IPS-NIHi7 (cell line): Measurements from ENCODE around the gene LRRC34.

Source experiments
- DNase-seq: peaks from one replicate; pipeline ENCODE4 v3.0.0; 2012; ENCODE audit warnings: mixed read lengths; ENCODE audit errors: extremely low spot score

Gene LRRC34

GRCh38 chr3:169764882-169765612, 47.7 kb downstream of the LRRC34 start, which contains the start of gene TERC:
Gene TERC (minus strand): TSS chr3:169765060.
- DNase-seq = peak; percentile 82

DNA sequence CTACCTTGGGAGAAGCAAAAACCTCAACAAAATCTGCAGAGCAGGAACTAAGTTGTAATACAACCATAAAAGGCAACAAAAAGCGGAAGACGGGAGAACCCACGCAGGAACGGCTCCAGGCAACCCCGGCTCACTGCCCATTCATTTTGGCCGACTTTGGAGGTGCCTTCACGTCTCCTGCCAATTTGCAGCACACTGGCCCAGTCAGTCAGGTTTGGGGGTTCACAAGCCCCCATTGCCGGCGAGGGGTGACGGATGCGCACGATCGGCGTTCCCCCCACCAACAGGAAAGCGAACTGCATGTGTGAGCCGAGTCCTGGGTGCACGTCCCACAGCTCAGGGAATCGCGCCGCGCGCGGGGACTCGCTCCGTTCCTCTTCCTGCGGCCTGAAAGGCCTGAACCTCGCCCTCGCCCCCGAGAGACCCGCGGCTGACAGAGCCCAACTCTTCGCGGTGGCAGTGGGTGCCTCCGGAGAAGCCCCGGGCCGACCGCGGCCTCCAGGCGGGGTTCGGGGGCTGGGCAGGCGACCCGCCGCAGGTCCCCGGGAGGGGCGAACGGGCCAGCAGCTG, 48.3 kb downstream of the LRRC34 start:
- DNase-seq = no peak

DNA sequence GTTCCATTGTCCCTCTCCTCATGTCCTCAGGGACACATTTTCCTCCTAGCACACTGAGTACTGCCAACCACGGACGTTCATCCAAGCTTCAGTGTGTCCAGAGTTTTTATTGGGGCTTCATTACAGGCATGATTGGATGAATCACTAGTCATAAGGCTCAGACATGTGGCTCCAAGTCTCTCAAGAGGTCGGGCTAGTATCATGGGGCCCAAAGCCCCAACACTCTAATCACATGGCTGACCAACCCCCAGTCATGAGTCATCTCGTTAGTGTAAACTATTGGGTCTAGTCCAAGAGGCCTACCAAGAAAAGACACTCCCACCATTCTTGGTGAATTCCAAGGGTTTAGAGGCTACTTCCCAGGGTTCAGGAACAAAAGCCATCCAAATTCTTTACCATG, 52.2 kb downstream of the LRRC34 start:
- DNase-seq = no peak

- no peak for DNase-seq
These were observed 53.4 kb downstream of the LRRC34 start for GRCh38 chr3:169759256-169759655.

GRCh38 chr3:169758359-169758994, 54.2 kb downstream of the LRRC34 start:
- no peak for DNase-seq

- DNase-seq = no peak
These were observed 57.2 kb downstream of the LRRC34 start for GRCh38 chr3:169755488-169755887.

- no peak for DNase-seq
These were observed 58.0 kb downstream of the LRRC34 start for GRCh38 chr3:169754711-169755110.

- no peak for DNase-seq
These were observed 60.8 kb downstream of the LRRC34 start for GRCh38 chr3:169751875-169752274.

- no peak for DNase-seq
These were observed 62.0 kb downstream of the LRRC34 start for GRCh38 chr3:169750665-169751064.

- no peak for DNase-seq
These were observed 64.0 kb downstream of the LRRC34 start for GRCh38 chr3:169748670-169749069.

DNA sequence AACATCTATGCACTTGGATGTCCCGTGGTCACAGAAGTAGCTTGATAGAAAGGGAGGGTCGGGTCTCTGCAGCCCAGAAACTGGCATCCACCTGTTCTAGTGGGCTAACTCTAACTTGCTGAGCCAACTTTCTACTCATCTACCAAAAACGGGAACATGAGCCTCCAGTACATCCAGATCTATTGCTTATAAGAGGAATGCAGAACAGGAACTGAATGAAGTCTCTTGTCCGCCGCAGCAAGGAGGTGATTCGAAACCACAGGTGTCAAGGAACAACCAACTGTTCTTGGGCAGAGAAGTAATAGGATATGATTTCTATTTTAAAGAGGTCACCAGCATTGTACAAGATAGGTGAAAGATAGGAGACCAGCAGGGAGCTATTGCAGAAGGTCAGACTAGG, 65.8 kb downstream of the LRRC34 start:
- no peak for DNase-seq

- peak; percentile 36 for DNase-seq
These were observed 68.2 kb downstream of the LRRC34 start for GRCh38 chr3:169744366-169745054.
